ENCODE data around the gene ADARB2.

ADARB2 gene

GRCh38 chr10:1287971-1288401, 449.3 kb downstream of the ADARB2 start:
- H3K4me1 ChIP-seq (ENCODE audit: control insufficient read depth, insufficient read depth, low read length), result no peaks in the 10 kb centered on the region
- CTCF ChIA-PET, result interaction anchor here (0.5 kb wide), 1 partner anchor 13 kb away, joined by 3 read pairs; no protein-coding TSS in a partner anchor
- no peaks in the 10 kb centered on the region for H3K36me3 ChIP-seq (ENCODE audit: control insufficient read depth in 2 of 2, insufficient read depth in 1 of 2, low read length in 2 of 2)
- POLR2A ChIA-PET, result interaction anchor here (0.5 kb wide), 1 partner anchor 49 kb away, joined by 3 read pairs; no protein-coding TSS in a partner anchor
- H3K9me3 ChIP-seq (ENCODE audit: control insufficient read depth, insufficient read depth, low read depth, low read length), result no peaks in the 10 kb centered on the region
- no peak for TF ChIP-seq ZBTB17 (tag by site-specific recombination; IDR thresholded peaks at IDR 0.05)
- TF ChIP-seq ZNF2 (tag by site-specific recombination; IDR thresholded peaks at IDR 0.05), result no peak
- TF ChIP-seq ZNF19 (tag by site-specific recombination; IDR thresholded peaks at IDR 0.05; ENCODE audit: low read depth), result no peak
- no peak for TF ChIP-seq ZBTB8A (tag by site-specific recombination; IDR thresholded peaks at IDR 0.05)
- no peak for TF ChIP-seq ZNF488 (tag by site-specific recombination; IDR thresholded peaks at IDR 0.05)
- no peak overlapping the region for H3K4me3 ChIP-seq (ENCODE audit: low read depth, low read length)
- H3K27ac ChIP-seq (ENCODE audit: extremely low read depth, low read depth, low read length), result no peak overlapping the region

- CTCF ChIA-PET, result no interaction called here
- POLR2A ChIA-PET, result interaction anchor here (0.5 kb wide), 1 partner anchor 49 kb away, joined by 3 read pairs; no protein-coding TSS in a partner anchor
- Histone ChIP-seq H3K36me3 (ENCODE audit: control insufficient read depth in 2 of 2, insufficient read depth in 1 of 2, low read length in 2 of 2) (no peaks in the 10 kb centered on the region), H3K27ac (ENCODE audit: extremely low read depth, low read depth, low read length) (no peak overlapping the region), H3K9me3 (ENCODE audit: control insufficient read depth, insufficient read depth, low read depth, low read length) (no peaks in the 10 kb centered on the region), H3K4me3 (ENCODE audit: low read depth, low read length) (no peak overlapping the region), H3K4me1 (ENCODE audit: control insufficient read depth, insufficient read depth, low read length) (no peaks in the 10 kb centered on the region)
- TF ChIP-seq ZNF26 (tag by site-specific recombination; IDR thresholded peaks at IDR 0.05) (no peak), ZNF19 (tag by site-specific recombination; IDR thresholded peaks at IDR 0.05; ENCODE audit: low read depth) (no peak), KLF9 (tag by site-specific recombination; IDR thresholded peaks at IDR 0.05; ENCODE audit: low read depth) (no peak), ZNF394 (tag by site-specific recombination; IDR thresholded peaks at IDR 0.05; ENCODE audit: borderline replicate concordance) (no peak), ZNF114 (tag by site-specific recombination; IDR thresholded peaks at IDR 0.05) (no peak), ZNF707 (tag by site-specific recombination; IDR thresholded peaks at IDR 0.05) (no peak), ZBTB44 (tag by site-specific recombination; IDR thresholded peaks at IDR 0.05) (no peak), ZSCAN16 (tag by site-specific recombination; IDR thresholded peaks at IDR 0.05) (no peak), IKZF3 (tag by site-specific recombination; IDR thresholded peaks at IDR 0.05) (no peak), ZNF449 (tag by site-specific recombination; IDR thresholded peaks at IDR 0.05) (no peak), ZNF501 (tag by site-specific recombination; IDR thresholded peaks at IDR 0.05) (no peak), ZNF76 (tag by site-specific recombination; IDR thresholded peaks at IDR 0.05; ENCODE audit: borderline replicate concordance, low read depth) (no peak), MYNN (tag by site-specific recombination; IDR thresholded peaks at IDR 0.05; ENCODE audit: borderline replicate concordance) (no peak), ZNF785 (tag by site-specific recombination; IDR thresholded peaks at IDR 0.05) (no peak), KLF7 (tag by site-specific recombination; IDR thresholded peaks at IDR 0.05; ENCODE audit: borderline replicate concordance) (no peak)
Measured at GRCh38 chr10:1287487-1287886, 449.8 kb downstream of the ADARB2 start.
